GM23338 (cell line): ENCODE results near the gene AFAP1.

Experiments used
- CTCF ChIP-seq, 2 experiments: fragments of 200-600 bp in 1 of 2; sonication (generic) in 1 of 2; conservative IDR thresholded peaks; 2 replicates each; pipeline versions ENCODE4 v1.5.1 to v1.6.1; 2016 to 2017; ENCODE audit warnings: antibody characterized with exemption in 2 of 2, low read depth in 2 of 2, mild to moderate bottlenecking in 2 of 2, moderate library complexity in 1 of 2
- EZH2 ChIP-seq: fragments of 200-600 bp; sonication (generic); IDR thresholded peaks from one replicate; pipeline ENCODE4 v1.8.0; 2017; ENCODE audit warnings: antibody characterized with exemption, mild to moderate bottlenecking, low read depth; ENCODE audit not compliant: unreplicated experiment
- EZH2phosphoT487 ChIP-seq: fragments of 200-600 bp; sonication (generic); IDR thresholded peaks from one replicate; pipeline ENCODE4 v1.8.1; 2018; ENCODE audit warnings: antibody characterized with exemption; ENCODE audit not compliant: unreplicated experiment
- POLR2AphosphoS5 ChIP-seq: IDR thresholded peaks from 2 replicates; pipeline ENCODE4 v1.6.1; 2016; ENCODE audit warnings: antibody characterized with exemption, low read depth
- REST ChIP-seq: IDR thresholded peaks from one replicate; pipeline ENCODE4 v1.6.1; 2018; ENCODE audit warnings: antibody characterized with exemption; ENCODE audit not compliant: unreplicated experiment

- no peak for TF ChIP-seq CTCF (conservative IDR thresholded peaks at IDR 0.05; ENCODE audit: low read depth in 2 of 2)
- TF ChIP-seq REST, result no peak
- no peak for TF ChIP-seq POLR2AphosphoS5
- TF ChIP-seq EZH2phosphoT487, result no peak
- TF ChIP-seq EZH2, result no peak
These were observed 149.6 kb downstream of the AFAP1 start for GRCh38 chr4:7790023-7790422.
